DND-41 (cell line): ENCODE measurements around the gene KDM6A.

Source experiments
- EZH2 ChIP-seq: IDR thresholded peaks from 3 replicates; pipeline ENCODE4 v1.6.1; 2012; ENCODE audit warnings: borderline replicate concordance, low read depth, mild to moderate bottlenecking, moderate library complexity, low read length, inconsistent platforms; ENCODE audit not compliant: severe bottlenecking
- TF ChIP-seq, protein P1 (sequence below): IDR thresholded peaks from 2 replicates; pipeline ENCODE4 v1.5.1; 2012; ENCODE audit warnings: borderline replicate concordance, low read length, moderate library complexity, mild to moderate bottlenecking; ENCODE audit not compliant: poor library complexity, severe bottlenecking; ENCODE audit errors: extremely low read depth

DNA sequence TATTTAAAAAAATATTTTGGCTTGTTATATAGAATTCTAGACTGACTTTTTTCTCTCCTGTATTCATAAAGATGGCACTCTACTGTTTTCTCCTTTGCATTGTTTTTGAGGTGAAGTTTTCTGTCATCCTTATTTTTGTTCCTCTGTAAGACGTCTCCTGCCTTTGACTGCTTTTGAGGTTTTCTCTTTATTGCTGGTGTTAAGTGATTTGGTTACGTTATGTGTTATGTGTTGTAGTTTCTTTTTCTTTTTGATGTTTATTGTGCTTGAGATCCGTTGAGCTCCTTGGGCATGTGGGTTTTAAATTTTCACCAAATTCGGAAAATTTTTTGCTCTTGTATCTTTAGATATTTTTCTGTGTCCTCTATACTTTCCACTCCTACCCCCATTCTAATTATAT is 50.0 kb downstream of the KDM6A start:
- TF ChIP-seq, protein P1, sequence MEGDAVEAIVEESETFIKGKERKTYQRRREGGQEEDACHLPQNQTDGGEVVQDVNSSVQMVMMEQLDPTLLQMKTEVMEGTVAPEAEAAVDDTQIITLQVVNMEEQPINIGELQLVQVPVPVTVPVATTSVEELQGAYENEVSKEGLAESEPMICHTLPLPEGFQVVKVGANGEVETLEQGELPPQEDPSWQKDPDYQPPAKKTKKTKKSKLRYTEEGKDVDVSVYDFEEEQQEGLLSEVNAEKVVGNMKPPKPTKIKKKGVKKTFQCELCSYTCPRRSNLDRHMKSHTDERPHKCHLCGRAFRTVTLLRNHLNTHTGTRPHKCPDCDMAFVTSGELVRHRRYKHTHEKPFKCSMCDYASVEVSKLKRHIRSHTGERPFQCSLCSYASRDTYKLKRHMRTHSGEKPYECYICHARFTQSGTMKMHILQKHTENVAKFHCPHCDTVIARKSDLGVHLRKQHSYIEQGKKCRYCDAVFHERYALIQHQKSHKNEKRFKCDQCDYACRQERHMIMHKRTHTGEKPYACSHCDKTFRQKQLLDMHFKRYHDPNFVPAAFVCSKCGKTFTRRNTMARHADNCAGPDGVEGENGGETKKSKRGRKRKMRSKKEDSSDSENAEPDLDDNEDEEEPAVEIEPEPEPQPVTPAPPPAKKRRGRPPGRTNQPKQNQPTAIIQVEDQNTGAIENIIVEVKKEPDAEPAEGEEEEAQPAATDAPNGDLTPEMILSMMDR: no peak
- TF ChIP-seq EZH2: no peak
